CD4-positive, alpha-beta T cell treated with Interleukin-12 subunit alpha and Interleukin-12 subunit beta, for 1 hour (primary cell): ENCODE results near the gene GDPGP1.
A peak's percentile ranks its signal among the peaks of the same experiment; 100 is the strongest.

ENCODE experiments used
- DNase-seq: peaks from one replicate; pipeline ENCODE4 v3.0.0-alpha.2; 2020

Gene GDPGP1

GRCh38 chr15:90205050-90205848 lies 28.8 kb upstream of the GDPGP1 start:
- DNase-seq, result no peak

- no peak for DNase-seq
Measured at GRCh38 chr15:90205886-90206285, 28.1 kb upstream of the GDPGP1 start.

- no peak for DNase-seq
Measured at GRCh38 chr15:90207252-90207651, 26.8 kb upstream of the GDPGP1 start.

GRCh38 chr15:90208356-90208755 lies 25.7 kb upstream of the GDPGP1 start:
- DNase-seq, result no peak

- DNase-seq, result no peak
Measured at GRCh38 chr15:90209591-90209990, 24.4 kb upstream of the GDPGP1 start.

GRCh38 chr15:90210593-90210992 lies 23.4 kb upstream of the GDPGP1 start:
- no peak for DNase-seq

DNA sequence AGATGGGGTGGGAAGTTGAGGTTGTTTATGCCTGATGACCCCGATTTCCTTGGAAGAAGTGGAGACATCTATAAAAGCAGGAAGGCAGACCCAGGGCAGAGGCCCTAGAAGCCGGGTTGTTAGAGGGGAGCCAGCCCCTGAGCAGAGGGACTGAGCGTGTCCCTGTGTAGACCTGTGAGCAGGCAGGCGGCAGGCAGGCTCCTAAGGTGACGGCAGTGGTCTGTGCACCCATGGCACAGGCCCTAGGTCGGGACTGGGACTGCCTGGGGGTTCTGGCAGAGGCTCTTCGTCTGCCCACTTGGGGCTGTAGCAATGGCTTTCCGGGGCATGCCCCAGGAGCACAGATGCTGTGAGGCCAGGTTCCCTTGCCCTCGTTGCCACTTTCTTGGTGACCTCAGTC lies 23.0 kb upstream of the GDPGP1 start:
- no peak for DNase-seq

- no peak for DNase-seq
Measured at GRCh38 chr15:90211440-90212143, 22.4 kb upstream of the GDPGP1 start.

GRCh38 chr15:90212221-90213098 lies 21.5 kb upstream of the GDPGP1 start:
- DNase-seq, result no peak

- DNase-seq, result no peak
Measured at GRCh38 chr15:90213122-90213817, 20.7 kb upstream of the GDPGP1 start.

DNA sequence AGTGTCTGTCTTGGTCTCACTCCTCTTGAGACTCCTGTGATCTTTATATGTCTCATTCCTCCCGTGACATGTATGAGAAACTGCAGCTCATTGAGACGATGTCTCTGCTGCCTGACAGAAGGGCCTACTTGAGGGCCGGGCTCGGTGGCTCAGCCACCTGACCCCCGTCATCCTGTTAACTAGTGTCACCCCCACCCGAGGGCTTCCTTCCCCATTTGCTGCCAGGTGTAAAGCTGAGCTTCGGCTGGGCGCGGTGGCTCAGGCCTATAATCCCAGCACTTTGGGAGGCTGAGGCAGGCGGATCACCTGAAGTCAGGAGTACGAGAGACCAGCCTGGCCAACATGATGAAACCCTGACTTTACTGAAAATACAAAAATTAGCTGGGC lies 20.2 kb upstream of the GDPGP1 start:
- no peak for DNase-seq

- DNase-seq, result no peak
Measured at GRCh38 chr15:90214553-90215196, 19.3 kb upstream of the GDPGP1 start.

DNA sequence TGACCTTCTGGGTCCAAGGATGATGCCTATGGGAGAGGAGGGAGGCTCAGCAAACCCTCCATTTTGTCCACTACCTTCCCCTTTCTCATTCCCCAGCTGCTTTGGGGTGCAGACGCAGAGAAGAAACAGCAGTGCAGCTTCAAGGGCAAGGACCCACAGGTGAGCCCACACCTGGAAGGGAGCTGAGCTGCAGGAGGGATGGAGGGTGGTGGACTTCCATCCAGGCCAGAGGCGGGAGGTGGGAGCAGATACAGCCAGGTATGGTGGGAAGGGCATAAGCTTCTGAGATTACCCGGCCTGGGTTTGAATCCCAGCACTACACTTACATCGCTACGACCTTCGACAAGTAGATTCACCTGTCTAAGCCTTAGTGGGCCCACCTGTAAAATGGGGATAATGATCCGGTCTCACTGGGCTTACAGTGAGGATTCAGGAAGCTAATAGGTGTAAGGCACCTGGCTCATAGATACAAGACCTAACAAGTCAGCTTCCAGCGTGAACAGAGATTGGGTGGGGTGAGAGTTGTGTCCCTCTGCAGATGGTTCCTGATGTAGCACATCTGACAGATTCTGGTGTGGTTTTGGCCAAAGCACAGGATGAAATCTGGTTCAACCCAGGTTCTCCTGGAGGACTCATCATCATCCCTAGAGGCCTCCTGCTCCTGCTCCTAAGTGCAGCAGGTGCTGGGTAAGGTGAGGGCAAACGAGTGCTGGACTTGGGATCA lies 16.2 kb upstream of the GDPGP1 start:
- no peak for DNase-seq

GRCh38 chr15:90219421-90220141 lies 14.4 kb upstream of the GDPGP1 start:
- DNase-seq, result peak; percentile 57

DNA sequence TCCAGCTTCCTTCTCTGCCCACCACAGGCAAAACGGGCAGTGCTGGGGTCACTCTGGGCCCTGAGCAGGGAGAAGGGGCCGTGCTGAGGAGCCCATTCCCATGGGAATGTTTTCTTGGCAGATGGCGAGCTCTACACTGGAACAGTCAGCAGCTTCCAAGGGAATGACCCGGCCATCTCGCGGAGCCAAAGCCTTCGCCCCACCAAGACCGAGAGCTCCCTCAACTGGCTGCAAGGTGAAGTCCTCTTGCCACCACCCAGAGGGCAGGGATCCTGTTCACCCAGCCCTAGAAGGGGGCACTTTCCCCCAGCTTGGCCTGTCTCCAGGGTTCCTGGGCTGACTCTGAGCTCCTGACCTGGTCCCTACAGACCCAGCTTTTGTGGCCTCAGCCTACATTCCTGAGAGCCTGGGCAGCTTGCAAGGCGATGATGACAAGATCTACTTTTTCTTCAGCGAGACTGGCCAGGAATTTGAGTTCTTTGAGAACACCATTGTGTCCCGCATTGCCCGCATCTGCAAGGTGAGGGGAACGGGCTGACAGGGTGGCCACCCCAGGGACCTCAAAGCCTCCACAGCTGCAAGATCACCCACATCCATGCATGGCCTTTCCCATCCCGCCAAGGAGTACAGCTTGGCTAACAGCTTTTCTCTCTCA lies 12.6 kb upstream of the GDPGP1 start:
- DNase-seq, result no peak

- DNase-seq, result no peak
Measured at GRCh38 chr15:90222547-90222946, 11.5 kb upstream of the GDPGP1 start.

GRCh38 chr15:90223441-90224165 lies 10.4 kb upstream of the GDPGP1 start:
- DNase-seq, result no peak

- no peak for DNase-seq
Measured at GRCh38 chr15:90225047-90225446, 9.0 kb upstream of the GDPGP1 start.

DNA sequence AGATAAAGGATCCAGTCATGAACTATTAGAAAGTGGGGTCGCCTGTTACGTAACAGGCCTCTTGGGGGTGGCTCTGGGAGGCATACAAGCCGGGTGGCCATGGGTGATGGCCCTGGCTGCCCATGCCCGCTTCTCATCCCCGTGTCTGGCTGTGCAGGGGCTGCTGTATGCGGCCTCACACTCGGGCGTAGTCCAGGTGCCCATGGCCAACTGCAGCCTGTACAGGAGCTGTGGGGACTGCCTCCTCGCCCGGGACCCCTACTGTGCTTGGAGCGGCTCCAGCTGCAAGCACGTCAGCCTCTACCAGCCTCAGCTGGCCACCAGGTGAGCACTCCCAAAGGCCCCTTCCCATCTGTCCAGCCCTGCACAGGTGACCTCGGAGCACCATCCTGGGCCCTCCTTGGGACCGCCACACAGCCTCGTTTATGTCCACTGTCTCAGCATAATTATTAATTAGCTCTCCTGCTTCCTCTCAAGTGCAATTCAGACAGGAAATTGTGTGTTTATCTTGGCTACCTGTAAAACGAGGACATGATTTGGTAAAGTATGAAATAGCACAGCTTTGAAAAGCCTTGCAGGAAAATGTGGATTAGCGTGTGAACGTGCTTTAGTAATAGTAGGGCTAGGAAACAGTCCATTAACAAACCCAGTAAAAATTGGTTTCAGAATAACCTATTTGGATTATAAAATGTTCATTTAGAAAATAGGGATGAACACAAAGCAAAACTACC lies 8.3 kb upstream of the GDPGP1 start:
- DNase-seq, result no peak
